K562 (cell line): ENCODE data around the gene BCAN. TPM values are rescaled to one million over a fixed set of nuclear protein-coding genes. Genes with fewer than 3 reads are reported as not detected.

Experiments used
- BRF1 ChIP-seq: IDR thresholded peaks from 3 replicates; pipeline ENCODE4 v1.6.1; 2011; ENCODE audit warnings: borderline replicate concordance, mild to moderate bottlenecking; ENCODE audit not compliant: insufficient read length; ENCODE audit errors: extremely low read depth
- CCAR2 ChIP-seq: fragments of 200-400 bp; formaldehyde crosslinking; IDR thresholded peaks from 2 replicates; pipeline ENCODE4 v1.6.1; 2017; ENCODE audit warnings: mild to moderate bottlenecking, low read depth, low read length
- CHD4 ChIP-seq: fragments of 200-600 bp; sonication (generic); IDR thresholded peaks from 3 replicates; pipeline ENCODE4 v1.6.1; 2012; ENCODE audit warnings: low read depth, mild to moderate bottlenecking, mixed read lengths, low read length, inconsistent platforms; ENCODE audit not compliant: insufficient read depth, insufficient replicate concordance, poor library complexity, severe bottlenecking
- ERF ChIP-seq: fragments of 450-650 bp; formaldehyde crosslinking; IDR thresholded peaks from 2 replicates; pipeline ENCODE4 v1.4.0; 2020; ENCODE audit warnings: mild to moderate bottlenecking, mixed read lengths
- FOXJ3 ChIP-seq: sonication (generic); formaldehyde crosslinking; IDR thresholded peaks from 2 replicates; pipeline ENCODE4 v1.4.0; 2020; ENCODE audit warnings: mild to moderate bottlenecking, missing genetic modification reagents
- HMG20B ChIP-seq: fragments of 250-450 bp; sonication (Bioruptor Pico); IDR thresholded peaks from 2 replicates; pipeline ENCODE4 v1.5.0; 2021; ENCODE audit warnings: mild to moderate bottlenecking
- KDM4B ChIP-seq, 2 experiments: fragments of 450-650 bp in 1 of 2; sonication (generic) in 1 of 2; IDR thresholded peaks; 2 replicates each; pipeline ENCODE4 v1.6.1; 2016 to 2017; ENCODE audit warnings: borderline replicate concordance in 2 of 2, antibody characterized with exemption in 1 of 2, low read depth in 1 of 2, mild to moderate bottlenecking in 1 of 2
- L3MBTL2 ChIP-seq: fragments of 450-650 bp; IDR thresholded peaks from 2 replicates; pipeline ENCODE4 v1.6.1; 2016; ENCODE audit warnings: mild to moderate bottlenecking, moderate library complexity
- MBD1 ChIP-seq: fragments of 250-450 bp; sonication (Bioruptor Pico); IDR thresholded peaks from 2 replicates; pipeline ENCODE4 v1.8.0; 2022; ENCODE audit warnings: inconsistent platforms
- MTA2 ChIP-seq: fragments of 450-650 bp; IDR thresholded peaks from 2 replicates; pipeline ENCODE4 v1.6.1; 2016; ENCODE audit warnings: low read depth
- NKRF ChIP-seq: fragments of 450-650 bp; IDR thresholded peaks from 2 replicates; pipeline ENCODE4 v1.6.1; 2016; ENCODE audit warnings: borderline replicate concordance
- RFX5 ChIP-seq: IDR thresholded peaks from 2 replicates; pipeline ENCODE4 v1.6.1; 2011; ENCODE audit warnings: low read depth, mild to moderate bottlenecking, improper control_type of control experiment, low read length
- SNRNP70 ChIP-seq: fragments of 200-400 bp; formaldehyde crosslinking; optimal IDR thresholded peaks from 2 replicates; pipeline ENCODE3; 2017; ENCODE audit warnings: low read depth, low read length
- SRSF1 ChIP-seq: fragments of 200-400 bp; formaldehyde crosslinking; IDR thresholded peaks from 2 replicates; pipeline ENCODE4 v1.6.1; 2017; ENCODE audit warnings: mild to moderate bottlenecking, low read depth, low read length, moderate library complexity
- TGIF2 ChIP-seq: sonication (generic); formaldehyde crosslinking; IDR thresholded peaks from 2 replicates; pipeline ENCODE4 v1.8.1; 2022; ENCODE audit warnings: mild to moderate bottlenecking, missing genetic modification reagents, moderate library complexity
- ZNF311 ChIP-seq: fragments of 250-450 bp; sonication (Bioruptor Pico); IDR thresholded peaks from 2 replicates; pipeline ENCODE4 v1.4.0; 2020; ENCODE audit warnings: mild to moderate bottlenecking, moderate library complexity
- ZNF354B ChIP-seq: fragments of 250-450 bp; sonication (Bioruptor Pico); IDR thresholded peaks from 2 replicates; pipeline ENCODE4 v1.4.0; 2020
- polyA plus RNA-seq, 8 experiments: library from polyadenylated mRNA; depleted of rRNA in 4 of 8; stranded (reverse) in 5 of 8; unstranded in 3 of 8; fragments of >200 nt; fragmentation: Nextera tagmentation in 2 of 8; fragmentation: Illumina TruSeq in 1 of 8; extraction: Ambion mirVana in 2 of 8; extraction: Trizol in 1 of 8; gene quantifications; 2 replicates each; pipeline versions ENCODE4 v1.2.1 to v1.2.3, GENCODE V29; 2011 to 2014; ENCODE audit warnings: inconsistent platforms in 1 of 8, missing spikeins in 1 of 8
- total RNA-seq, 7 experiments: library from RNA; depleted of rRNA in 6 of 7; stranded (reverse); fragments of >200 nt in 6 of 7; fragmentation: Illumina TruSeq in 2 of 7; extraction: Trizol in 2 of 7; gene quantifications; 2 replicates each; pipeline versions ENCODE4 v1.2.1 to v1.2.3, GENCODE V29; 2011 to 2021; ENCODE audit warnings: low replicate concordance in 1 of 7
- TF ChIP-seq, protein P1 (sequence below): fragments of 450-650 bp; conservative IDR thresholded peaks from 2 replicates; pipeline ENCODE4 v1.6.1; 2016; ENCODE audit warnings: missing genetic modification characterization, low read depth, mild to moderate bottlenecking, missing compliant biosample characterization, moderate library complexity
- TF ChIP-seq, protein P2 (sequence below): conservative IDR thresholded peaks from 2 replicates; pipeline ENCODE4 v1.6.1; 2011; ENCODE audit warnings: low read depth, mild to moderate bottlenecking, low read length; ENCODE audit not compliant: control insufficient read depth
- TF ChIP-seq, protein P3 (sequence below): fragments of 200-800 bp; sonication (Bioruptor generic); IDR thresholded peaks from 2 replicates; pipeline ENCODE4 v1.6.1; 2017; ENCODE audit warnings: missing genetic modification characterization, missing compliant biosample characterization

Gene BCAN
- total and polyA plus RNA-seq, 9 of the 15 experiments (the other 6 are each of a cell fraction or from before 2014, with no cell fraction given), result 0.04 to 0.33 (median 0.14) TPM; not detected in 5

GRCh38 chr1:156601122-156601830 lies 40.6 kb upstream of the BCAN start, which contains the start of gene GPATCH4 (continued):
- no peak for TF ChIP-seq MBD1 (CRISPR knock-in tag)
- TF ChIP-seq, protein P1, sequence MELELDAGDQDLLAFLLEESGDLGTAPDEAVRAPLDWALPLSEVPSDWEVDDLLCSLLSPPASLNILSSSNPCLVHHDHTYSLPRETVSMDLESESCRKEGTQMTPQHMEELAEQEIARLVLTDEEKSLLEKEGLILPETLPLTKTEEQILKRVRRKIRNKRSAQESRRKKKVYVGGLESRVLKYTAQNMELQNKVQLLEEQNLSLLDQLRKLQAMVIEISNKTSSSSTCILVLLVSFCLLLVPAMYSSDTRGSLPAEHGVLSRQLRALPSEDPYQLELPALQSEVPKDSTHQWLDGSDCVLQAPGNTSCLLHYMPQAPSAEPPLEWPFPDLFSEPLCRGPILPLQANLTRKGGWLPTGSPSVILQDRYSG (tag), result no peak
- TF ChIP-seq ZNF311, result no peak
- no peak for TF ChIP-seq HMG20B (CRISPR knock-in tag)
- TF ChIP-seq, protein P2, sequence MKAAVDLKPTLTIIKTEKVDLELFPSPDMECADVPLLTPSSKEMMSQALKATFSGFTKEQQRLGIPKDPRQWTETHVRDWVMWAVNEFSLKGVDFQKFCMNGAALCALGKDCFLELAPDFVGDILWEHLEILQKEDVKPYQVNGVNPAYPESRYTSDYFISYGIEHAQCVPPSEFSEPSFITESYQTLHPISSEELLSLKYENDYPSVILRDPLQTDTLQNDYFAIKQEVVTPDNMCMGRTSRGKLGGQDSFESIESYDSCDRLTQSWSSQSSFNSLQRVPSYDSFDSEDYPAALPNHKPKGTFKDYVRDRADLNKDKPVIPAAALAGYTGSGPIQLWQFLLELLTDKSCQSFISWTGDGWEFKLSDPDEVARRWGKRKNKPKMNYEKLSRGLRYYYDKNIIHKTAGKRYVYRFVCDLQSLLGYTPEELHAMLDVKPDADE, result peak; percentile 95
- TF ChIP-seq KDM4B (IDR thresholded peaks at IDR 0.05; ENCODE audit: borderline replicate concordance in 2 of 2, low read depth in 1 of 2), result no peak
- TF ChIP-seq FOXJ3 (CRISPR knock-in tag), result no peak
- 0 out of 2 replicates have a peak, but pooled peaks have one; percentile 49 for TF ChIP-seq ERF (CRISPR knock-in tag)
- no peak for TF ChIP-seq SRSF1
- TF ChIP-seq NKRF, result peak; percentile 100
- no peak for TF ChIP-seq BRF1
- TF ChIP-seq, protein P3, sequence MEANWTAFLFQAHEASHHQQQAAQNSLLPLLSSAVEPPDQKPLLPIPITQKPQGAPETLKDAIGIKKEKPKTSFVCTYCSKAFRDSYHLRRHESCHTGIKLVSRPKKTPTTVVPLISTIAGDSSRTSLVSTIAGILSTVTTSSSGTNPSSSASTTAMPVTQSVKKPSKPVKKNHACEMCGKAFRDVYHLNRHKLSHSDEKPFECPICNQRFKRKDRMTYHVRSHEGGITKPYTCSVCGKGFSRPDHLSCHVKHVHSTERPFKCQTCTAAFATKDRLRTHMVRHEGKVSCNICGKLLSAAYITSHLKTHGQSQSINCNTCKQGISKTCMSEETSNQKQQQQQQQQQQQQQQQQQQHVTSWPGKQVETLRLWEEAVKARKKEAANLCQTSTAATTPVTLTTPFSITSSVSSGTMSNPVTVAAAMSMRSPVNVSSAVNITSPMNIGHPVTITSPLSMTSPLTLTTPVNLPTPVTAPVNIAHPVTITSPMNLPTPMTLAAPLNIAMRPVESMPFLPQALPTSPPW (CRISPR knock-in tag), result no peak
- TF ChIP-seq TGIF2 (CRISPR knock-in tag), result no peak
- no peak for TF ChIP-seq MTA2
- TF ChIP-seq CCAR2, result no peak
- no peak for TF ChIP-seq CHD4
- peak; percentile 74; the same call in 1 of the 2 replicates for TF ChIP-seq L3MBTL2
- 0 out of 2 replicates have a peak, but pooled peaks have one; percentile 49 for TF ChIP-seq RFX5
- no peak for TF ChIP-seq ZNF354B (CRISPR knock-in tag)
- TF ChIP-seq SNRNP70, result no peak
